Ovary (tissue), 9 donors: ENCODE results near the gene NUBP2. TPM values are rescaled to one million over a fixed set of nuclear protein-coding genes. Genes with fewer than 3 reads are reported as not detected.

Experiments
- DNase-seq, 5 donors: peaks; one replicate each; pipeline ENCODE4 v3.0.0-alpha.2; 2019 to 2020
- H3K27ac ChIP-seq, 2 donors: fragments of 200-600 bp; one replicate each; pipeline versions ENCODE4 v1.5.1 to v1.8.0; 2019 to 2022
- H3K27me3 ChIP-seq: fragments of 200-600 bp; one replicate; pipeline ENCODE4 v1.8.0; 2022
- H3K36me3 ChIP-seq: fragments of 200-600 bp; sonication (generic); one replicate; pipeline ENCODE4 v1.5.1; 2019
- H3K4me1 ChIP-seq: one replicate; pipeline ENCODE4 v1.8.1; 2013; ENCODE audit warnings: mild to moderate bottlenecking, moderate library complexity; ENCODE audit not compliant: insufficient read depth
- H3K4me3 ChIP-seq: fragments of 200-600 bp; sonication (generic); one replicate; pipeline ENCODE4 v1.5.1; 2017
- H3K9me3 ChIP-seq, 2 donors: fragments of 200-600 bp in 1 of 2; sonication (generic) in 1 of 2; one replicate each; pipeline versions ENCODE4 v1.5.1 to v1.8.1; 2013 to 2019; ENCODE audit warnings: mild to moderate bottlenecking in 1 of 2, moderate library complexity in 1 of 2
- CTCF ChIP-seq, 3 donors: fragments of 450-650 bp in 2 of 3; fragments of 200-600 bp in 1 of 3; IDR thresholded peaks; one replicate each; pipeline versions ENCODE4 v1.5.1 to v1.8.0; 2016 to 2022; ENCODE audit warnings: antibody characterized with exemption in 3 of 3, mild to moderate bottlenecking in 1 of 3
- EP300 ChIP-seq: sonication (generic); formaldehyde crosslinking; IDR thresholded peaks from one replicate; pipeline ENCODE4 v1.6.1; 2017; ENCODE audit warnings: antibody characterized with exemption
- POLR2A ChIP-seq: fragments of 450-650 bp; IDR thresholded peaks from one replicate; pipeline ENCODE4 v1.6.1; 2017; ENCODE audit warnings: antibody characterized with exemption, mild to moderate bottlenecking, moderate library complexity
- WGBS, 3 donors: extraction: QIAGEN DNeasy Blood & Tissue Kit in 1 of 3; methylation state at CpG; one replicate each; pipeline versions ENCODE4 v1.1.5 to v1.1.7; 2013 to 2017; 5-methylcytosine and 5-hydroxymethylcytosine counted together
- intact Hi-C, 4 donors: fragments of 100-400 bp; cut with DNase I; formaldehyde crosslinking; loops; one replicate each; pipeline versions ENCODE4 v1.11.0 to v1.15.1; 2022 to 2023
- polyA plus RNA-seq, 2 donors: library from polyadenylated mRNA; stranded (reverse); fragments of 200-250 nt in 1 of 2; fragments of 350-450 nt in 1 of 2; fragmentation: Illumina TruSeq in 1 of 2; extraction: RNeasy Lipid Tissue Mini Kit (QIAGEN cat#74804) in 1 of 2; gene quantifications; one replicate each; pipeline ENCODE4 v1.2.3, GENCODE V29; 2013 to 2014
- total RNA-seq, 7 donors: library from RNA; depleted of rRNA in 2 of 7; stranded (reverse); fragments of >200 nt in 2 of 7; fragmentation: NEBNext Ultra II Directional in 3 of 7; extraction: Animal tissue kit (Norgen Biotek cat#: 25700) in 3 of 7; gene quantifications; one replicate each; pipeline versions ENCODE4 v1.1.0 to v1.2.4, GENCODE V29; 2016 to 2023
- donor health status: DM: no; HTN: no; CAD: no; lungs with moderate emphysema.
- donor health status: DM: no; HTN: no; CAD: no.
- donor health status: Bipolar disorder and iron deficiency.
- donor health status: DM: yes; HTN: yes; CAD: no.
- donor health status: DM: no; HTN: no; CAD: no.
- donor health status: DM: yes; HTN: yes; CAD: no.

NUBP2 gene
- total and polyA plus RNA-seq, 9 donors, result 0.50 to 76.5 (median 52.3) TPM

- H3K27ac ChIP-seq, result no peak overlapping the region
- H3K9me3 ChIP-seq, result no peaks in the 10 kb centered on the region
- intact Hi-C loops, result no loop called here
- WGBS, 3 donors, result 81 to 82% (median 81%) methylated on average over 33 to 34 of the region's 34 CpGs
- H3K36me3 ChIP-seq, result no peaks in the 10 kb centered on the region
- no peak overlapping the region for H3K4me3 ChIP-seq
- no peaks in the 10 kb centered on the region for H3K27me3 ChIP-seq
- peak in 3 of 5 donors; percentile 16 to 43 (median 28) for DNase-seq
- TF ChIP-seq POLR2A, result no peak
- TF ChIP-seq CTCF (IDR thresholded peaks at IDR 0.05), result no peak
- TF ChIP-seq EP300, result no peak
- peaks cover 15% of the 10 kb centered on the region for H3K4me1 ChIP-seq
These were observed 4.3 kb upstream of the NUBP2 start for GRCh38 chr16:1778200-1779179.

- Histone ChIP-seq H3K36me3 (no peaks in the 10 kb centered on the region), H3K4me3 (no peak overlapping the region), H3K4me1 (peaks cover 8% of the 10 kb centered on the region), H3K27me3 (no peaks in the 10 kb centered on the region), H3K27ac (no peak overlapping the region), H3K9me3 (no peaks in the 10 kb centered on the region)
- DNase-seq, result peak in 1 of 5 donors; percentile 33
- no peak for TF ChIP-seq EP300
- no peak for TF ChIP-seq POLR2A
- no peak for TF ChIP-seq CTCF (IDR thresholded peaks at IDR 0.05)
- intact Hi-C loops, result no loop called here
- WGBS, 3 donors, result 72 to 81% (median 80%) methylated on average over 6 to 8 of the region's 8 CpGs
These were observed 3.5 kb upstream of the NUBP2 start for GRCh38 chr16:1779234-1779701.

- peak in 3 of 5 donors; percentile 27 to 47 (median 43) for DNase-seq
- Histone ChIP-seq H3K27me3 (no peaks in the 10 kb centered on the region), H3K9me3 (no peaks in the 10 kb centered on the region), H3K27ac (no peak overlapping the region), H3K4me3 (no peak overlapping the region), H3K36me3 (no peaks in the 10 kb centered on the region), H3K4me1 (peaks cover 8% of the 10 kb centered on the region)
- intact Hi-C loops, result no loop called here
- TF ChIP-seq EP300, result no peak
- no peak for TF ChIP-seq POLR2A
- TF ChIP-seq CTCF (IDR thresholded peaks at IDR 0.05), result no peak
- 73 to 77% (median 76%) methylated on average over 18 to 27 of the region's 27 CpGs for WGBS, 3 donors
These were observed 2.8 kb upstream of the NUBP2 start for GRCh38 chr16:1779741-1780676.

GRCh38 chr16:1780677-1781072, 2.1 kb upstream of the NUBP2 start:
- peaks cover 8% of the 10 kb centered on the region for H3K4me1 ChIP-seq
- intact Hi-C loops, result no loop called here

More at GRCh38 chr16:1780677-1781072, 2.1 kb upstream of the NUBP2 start:
- no peak overlapping the region for H3K4me3 ChIP-seq
- H3K27me3 ChIP-seq, result no peaks in the 10 kb centered on the region
- no peaks in the 10 kb centered on the region for H3K36me3 ChIP-seq
- no peak overlapping the region for H3K27ac ChIP-seq
- no peak for DNase-seq
- WGBS, 3 donors, result 43 to 55% (median 52%) methylated on average over 6 of the region's 6 CpGs
- no peaks in the 10 kb centered on the region for H3K9me3 ChIP-seq
- TF ChIP-seq EP300 (no peak), POLR2A (no peak), CTCF (IDR thresholded peaks at IDR 0.05) (no peak)
